HEK293 (cell line): ENCODE results near the gene CCP110.

ENCODE experiments used
- BCL6B ChIP-seq: fragments of 450-650 bp; formaldehyde crosslinking; IDR thresholded peaks from 2 replicates; pipeline ENCODE4 v1.5.1; 2017; ENCODE audit warnings: missing biosample characterization, missing genetic modification characterization
- KLF1 ChIP-seq: fragments of 450-650 bp; formaldehyde crosslinking; IDR thresholded peaks from 2 replicates; pipeline ENCODE4 v1.5.1; 2016; ENCODE audit warnings: missing biosample characterization, missing genetic modification characterization
- KLF9 ChIP-seq: fragments of 450-650 bp; formaldehyde crosslinking; IDR thresholded peaks from 2 replicates; pipeline ENCODE4 v1.5.1; 2016; ENCODE audit warnings: missing biosample characterization, missing genetic modification characterization, low read depth
- OSR2 ChIP-seq: fragments of 450-650 bp; formaldehyde crosslinking; IDR thresholded peaks from 2 replicates; pipeline ENCODE4 v1.5.1; 2016; ENCODE audit warnings: missing biosample characterization, missing genetic modification characterization
- PBX3 ChIP-seq: sonication (generic); formaldehyde crosslinking; IDR thresholded peaks from 2 replicates; pipeline ENCODE4 v1.8.1; 2022; ENCODE audit warnings: mild to moderate bottlenecking, moderate library complexity, missing genetic modification reagents
- PRDM1 ChIP-seq: fragments of 450-650 bp; formaldehyde crosslinking; IDR thresholded peaks from 2 replicates; pipeline ENCODE4; 2016; ENCODE audit warnings: missing biosample characterization, missing genetic modification characterization
- SALL2 ChIP-seq: fragments of 450-650 bp; formaldehyde crosslinking; IDR thresholded peaks from 2 replicates; pipeline ENCODE4 v1.5.0; 2017; ENCODE audit warnings: missing biosample characterization, mild to moderate bottlenecking, missing genetic modification characterization, borderline replicate concordance
- TCF7L2 ChIP-seq: IDR thresholded peaks from 2 replicates; pipeline ENCODE4 v1.6.1; 2011; ENCODE audit warnings: low read depth, mild to moderate bottlenecking, inconsistent platforms, low read length, moderate library complexity, borderline replicate concordance
- ZBTB1 ChIP-seq: fragments of 450-650 bp; formaldehyde crosslinking; IDR thresholded peaks from 2 replicates; pipeline ENCODE4 v1.5.1; 2016; ENCODE audit warnings: missing biosample characterization, missing genetic modification characterization
- ZBTB44 ChIP-seq: fragments of 450-650 bp; IDR thresholded peaks from 2 replicates; pipeline ENCODE4 v1.5.1; 2018; ENCODE audit warnings: missing biosample characterization, mild to moderate bottlenecking, missing genetic modification characterization
- ZIC2 ChIP-seq: fragments of 450-650 bp; formaldehyde crosslinking; IDR thresholded peaks from 2 replicates; pipeline ENCODE4 v1.5.1; 2016; ENCODE audit warnings: missing biosample characterization, missing genetic modification characterization
- ZNF184 ChIP-seq: fragments of 450-650 bp; IDR thresholded peaks from 2 replicates; pipeline ENCODE4 v1.5.1; 2018; ENCODE audit warnings: missing biosample characterization, mild to moderate bottlenecking, missing genetic modification characterization
- ZNF202 ChIP-seq: fragments of 450-650 bp; formaldehyde crosslinking; IDR thresholded peaks from 2 replicates; pipeline ENCODE4 v1.5.1; 2016; ENCODE audit warnings: missing biosample characterization, missing genetic modification characterization, borderline replicate concordance
- ZNF214 ChIP-seq: fragments of 450-650 bp; formaldehyde crosslinking; IDR thresholded peaks from 2 replicates; pipeline ENCODE4 v1.5.1; 2017; ENCODE audit warnings: missing biosample characterization, mild to moderate bottlenecking, missing genetic modification characterization, borderline replicate concordance
- ZNF280D ChIP-seq: fragments of 450-650 bp; formaldehyde crosslinking; IDR thresholded peaks from 2 replicates; pipeline ENCODE4 v1.5.1; 2016; ENCODE audit warnings: missing biosample characterization, missing genetic modification characterization
- ZNF350 ChIP-seq: fragments of 450-650 bp; formaldehyde crosslinking; IDR thresholded peaks from 2 replicates; pipeline ENCODE4 v1.5.0; 2017; ENCODE audit warnings: missing biosample characterization, mild to moderate bottlenecking, missing genetic modification characterization
- ZNF362 ChIP-seq: fragments of 450-650 bp; formaldehyde crosslinking; IDR thresholded peaks from 2 replicates; pipeline ENCODE4 v1.5.1; 2016; ENCODE audit warnings: missing biosample characterization, missing genetic modification characterization
- ZNF473 ChIP-seq: fragments of 450-650 bp; formaldehyde crosslinking; IDR thresholded peaks from 2 replicates; pipeline ENCODE4 v1.5.1; 2017; ENCODE audit warnings: missing biosample characterization, missing genetic modification characterization
- ZNF48 ChIP-seq: fragments of 450-650 bp; formaldehyde crosslinking; IDR thresholded peaks from 2 replicates; pipeline ENCODE4 v1.5.1; 2016; ENCODE audit warnings: missing biosample characterization, missing genetic modification characterization
- ZNF488 ChIP-seq: fragments of 450-650 bp; formaldehyde crosslinking; IDR thresholded peaks from 2 replicates; pipeline ENCODE4 v1.5.1; 2016; ENCODE audit warnings: missing biosample characterization, missing genetic modification characterization
- ZNF514 ChIP-seq: fragments of 450-650 bp; formaldehyde crosslinking; IDR thresholded peaks from 2 replicates; pipeline ENCODE4 v1.5.1; 2016; ENCODE audit warnings: missing biosample characterization, missing genetic modification characterization
- ZNF548 ChIP-seq: fragments of 450-650 bp; formaldehyde crosslinking; IDR thresholded peaks from 2 replicates; pipeline ENCODE4 v1.5.1; 2016; ENCODE audit warnings: missing biosample characterization, missing genetic modification characterization
- ZNF580 ChIP-seq: fragments of 450-650 bp; formaldehyde crosslinking; IDR thresholded peaks from 2 replicates; pipeline ENCODE4 v1.5.1; 2016; ENCODE audit warnings: missing biosample characterization, missing genetic modification characterization
- ZNF600 ChIP-seq: fragments of 450-650 bp; formaldehyde crosslinking; IDR thresholded peaks from 2 replicates; pipeline ENCODE4 v1.5.1; 2016; ENCODE audit warnings: missing biosample characterization, missing genetic modification characterization
- ZNF610 ChIP-seq: fragments of 450-650 bp; formaldehyde crosslinking; IDR thresholded peaks from 2 replicates; pipeline ENCODE4 v1.5.1; 2016; ENCODE audit warnings: missing biosample characterization, missing genetic modification characterization, borderline replicate concordance
- ZNF660 ChIP-seq: fragments of 450-650 bp; IDR thresholded peaks from 2 replicates; pipeline ENCODE4 v1.5.1; 2018; ENCODE audit warnings: missing biosample characterization, mild to moderate bottlenecking, missing genetic modification characterization
- ZNF76 ChIP-seq: fragments of 450-650 bp; formaldehyde crosslinking; IDR thresholded peaks from 2 replicates; pipeline ENCODE4; 2016; ENCODE audit warnings: low read depth, missing biosample characterization, missing genetic modification characterization, borderline replicate concordance
- ZNF785 ChIP-seq: fragments of 450-650 bp; formaldehyde crosslinking; IDR thresholded peaks from 2 replicates; pipeline ENCODE4 v1.5.1; 2016; ENCODE audit warnings: missing biosample characterization, missing genetic modification characterization
- ZNF837 ChIP-seq: fragments of 450-650 bp; formaldehyde crosslinking; IDR thresholded peaks from 2 replicates; pipeline ENCODE4 v1.5.1; 2016; ENCODE audit warnings: missing biosample characterization, missing genetic modification characterization
- ZNF843 ChIP-seq: fragments of 450-650 bp; formaldehyde crosslinking; IDR thresholded peaks from 2 replicates; pipeline ENCODE4 v1.5.1; 2016; ENCODE audit warnings: missing biosample characterization, missing genetic modification characterization
- ZSCAN23 ChIP-seq: fragments of 450-650 bp; formaldehyde crosslinking; IDR thresholded peaks from 2 replicates; pipeline ENCODE4 v1.5.1; 2016; ENCODE audit warnings: missing biosample characterization, missing genetic modification characterization
- ZSCAN30 ChIP-seq: fragments of 450-650 bp; IDR thresholded peaks from 2 replicates; pipeline ENCODE4 v1.5.1; 2018; ENCODE audit warnings: missing biosample characterization, mild to moderate bottlenecking, missing genetic modification characterization, moderate library complexity

Gene CCP110

GRCh38 chr16:19517424-19518089 lies 6.2 kb upstream of the CCP110 start (continued):
- TF ChIP-seq ZNF280D (tag by site-specific recombination): no peak
- no peak for TF ChIP-seq ZNF580 (tag by site-specific recombination)
- peak; percentile 89 for TF ChIP-seq KLF1 (tag by site-specific recombination)
- TF ChIP-seq ZNF350: no peak
- TF ChIP-seq ZIC2 (tag by site-specific recombination): no peak
- TF ChIP-seq SALL2 (tag by site-specific recombination): no peak
- no peak for TF ChIP-seq ZNF514 (tag by site-specific recombination)
- TF ChIP-seq ZNF610 (tag by site-specific recombination): no peak
- peak; percentile 84 for TF ChIP-seq OSR2 (tag by site-specific recombination)
- TF ChIP-seq ZNF202 (tag by site-specific recombination): no peak
- TF ChIP-seq ZNF785 (tag by site-specific recombination): no peak
- peak; percentile 61; the same call in 1 of the 2 replicates for TF ChIP-seq ZNF362 (tag by site-specific recombination)
- TF ChIP-seq TCF7L2: no peak
- TF ChIP-seq ZNF184 (tag by site-specific recombination): peak; percentile 49; the same call in 1 of the 2 replicates
- TF ChIP-seq ZNF76 (tag by site-specific recombination): no peak
- TF ChIP-seq KLF9 (tag by site-specific recombination): peak; percentile 26; the same call in 1 of the 2 replicates
- TF ChIP-seq ZNF548: no peak
- no peak for TF ChIP-seq ZNF488 (tag by site-specific recombination)
- no peak for TF ChIP-seq ZSCAN23
- TF ChIP-seq ZNF600 (tag by site-specific recombination): peak; percentile 66; the same call in 1 of the 2 replicates
- no peak for TF ChIP-seq PBX3
- no peak for TF ChIP-seq ZBTB1
- TF ChIP-seq ZNF214 (tag by site-specific recombination): no peak
- TF ChIP-seq PRDM1: no peak
- TF ChIP-seq ZNF48: no peak
- TF ChIP-seq ZNF473 (tag by site-specific recombination): no peak
- no peak for TF ChIP-seq BCL6B (tag by site-specific recombination)
- TF ChIP-seq ZNF660 (tag by site-specific recombination): peak; percentile 100
- 0 out of 2 replicates have a peak, but pooled peaks have one; percentile 16 for TF ChIP-seq ZBTB44 (tag by site-specific recombination)
- no peak for TF ChIP-seq ZSCAN30 (tag by site-specific recombination)
- peak; percentile 80 for TF ChIP-seq ZNF843 (tag by site-specific recombination)
- no peak for TF ChIP-seq ZNF837 (tag by site-specific recombination)
